Endodermal cell (in vitro differentiated cells): ENCODE data around the gene TPRG1L. TPM values are rescaled to one million over a fixed set of nuclear protein-coding genes. Genes with fewer than 3 reads are reported as not detected.

Source experiments
- DNase-seq: peaks from one replicate; pipeline ENCODE4 v3.0.0-alpha.2; 2017
- H3K27ac ChIP-seq: 2 replicates; pipeline ENCODE4 v1.5.1; 2013; ENCODE audit warnings: mild to moderate bottlenecking, low read depth, low read length, moderate library complexity
- H3K27me3 ChIP-seq: 2 replicates; pipeline ENCODE4 v1.6.1; 2013; ENCODE audit warnings: mild to moderate bottlenecking, low read length, moderate library complexity; ENCODE audit not compliant: insufficient read depth, control insufficient read depth, poor library complexity, severe bottlenecking
- H3K36me3 ChIP-seq: 2 replicates; pipeline ENCODE4 v1.7.0; 2013; ENCODE audit warnings: mild to moderate bottlenecking, low read length, moderate library complexity; ENCODE audit not compliant: control insufficient read depth, insufficient read depth
- H3K4me1 ChIP-seq: one replicate; pipeline ENCODE4 v1.7.0; 2013; ENCODE audit warnings: low read length; ENCODE audit not compliant: control insufficient read depth, insufficient read depth
- H3K4me3 ChIP-seq: 2 replicates; pipeline ENCODE4 v1.5.1; 2013; ENCODE audit warnings: mild to moderate bottlenecking, low read length, moderate library complexity
- H3K9ac ChIP-seq: 2 replicates; pipeline ENCODE4 v1.6.1; 2013; ENCODE audit warnings: mild to moderate bottlenecking, low read length, moderate library complexity; ENCODE audit not compliant: poor library complexity, severe bottlenecking; ENCODE audit errors: extremely low read depth
- H3K9me3 ChIP-seq: 2 replicates; pipeline ENCODE4 v1.6.1; 2013; ENCODE audit warnings: mild to moderate bottlenecking, low read length, moderate library complexity; ENCODE audit not compliant: control insufficient read depth
- H3K27ac Mint-ChIP-seq: 2 replicates; pipeline ENCODE4 v1.8.0; 2020; ENCODE audit warnings: mixed read lengths
- H3K27me3 Mint-ChIP-seq: 2 replicates; pipeline ENCODE4 v1.8.0; 2021; ENCODE audit warnings: mild to moderate bottlenecking, mixed read lengths; ENCODE audit not compliant: insufficient read depth
- H3K36me3 Mint-ChIP-seq: 2 replicates; pipeline ENCODE4 v1.8.0; 2020; ENCODE audit warnings: low read depth, mixed read lengths
- H3K4me1 Mint-ChIP-seq: 2 replicates; pipeline ENCODE4 v1.8.0; 2020; ENCODE audit warnings: mixed read lengths
- H3K4me3 Mint-ChIP-seq: 2 replicates; pipeline ENCODE4 v1.8.0; 2020; ENCODE audit warnings: mild to moderate bottlenecking, moderate library complexity, mixed read lengths
- H3K9me3 Mint-ChIP-seq: 2 replicates; pipeline ENCODE4 v1.8.0; 2020; ENCODE audit warnings: mild to moderate bottlenecking, mixed read lengths
- WGBS, 2 experiments: methylation state at CpG; one replicate each; pipeline versions ENCODE4 v1.1.5 to v1.1.7; 2013; ENCODE audit warnings: missing lambda C conversion rate in 2 of 2, mixed read lengths in 1 of 2; ENCODE audit not compliant: insufficient coverage in 1 of 2, insufficient read length in 1 of 2; 5-methylcytosine and 5-hydroxymethylcytosine counted together
- total RNA-seq, 2 donors: library from RNA; stranded (reverse); fragmentation: NEBNext Ultra II Directional in 1 of 2; extraction: Animal tissue kit (Norgen Biotek cat#: 25700) in 1 of 2; gene quantifications; 2 replicates in 1 of 2; 3 replicates in 1 of 2; pipeline ENCODE4 v1.2.1, GENCODE V29; 2021
- TF ChIP-seq, protein P1 (sequence below): fragments of 200-600 bp; sonication (generic); conservative IDR thresholded peaks from 2 replicates; pipeline ENCODE4 v1.5.0; 2021; ENCODE audit warnings: antibody characterized with exemption, mild to moderate bottlenecking

TPRG1L gene
- total RNA-seq, 2 donors from 2014 or later = 50.4 to 56.4 TPM

- H3K27ac Mint-ChIP-seq = peak overlapping the region; percentile 76
- Histone ChIP-seq H3K9me3 (no peaks in the 10 kb centered on the region), H3K27ac (no peak overlapping the region), H3K27me3 (no peaks in the 10 kb centered on the region), H3K36me3 (peaks cover 50% of the 10 kb centered on the region), H3K4me1 (peaks cover 6% of the 10 kb centered on the region), H3K9ac (peak overlapping the region; percentile 64), H3K4me3 (peak overlapping the region; percentile 81)
- 3 to 8% methylated on average over 25 to 64 of the region's 71 CpGs for WGBS, 2 experiments
- peaks cover 29% of the 10 kb centered on the region for H3K36me3 Mint-ChIP-seq
- TF ChIP-seq, protein P1, sequence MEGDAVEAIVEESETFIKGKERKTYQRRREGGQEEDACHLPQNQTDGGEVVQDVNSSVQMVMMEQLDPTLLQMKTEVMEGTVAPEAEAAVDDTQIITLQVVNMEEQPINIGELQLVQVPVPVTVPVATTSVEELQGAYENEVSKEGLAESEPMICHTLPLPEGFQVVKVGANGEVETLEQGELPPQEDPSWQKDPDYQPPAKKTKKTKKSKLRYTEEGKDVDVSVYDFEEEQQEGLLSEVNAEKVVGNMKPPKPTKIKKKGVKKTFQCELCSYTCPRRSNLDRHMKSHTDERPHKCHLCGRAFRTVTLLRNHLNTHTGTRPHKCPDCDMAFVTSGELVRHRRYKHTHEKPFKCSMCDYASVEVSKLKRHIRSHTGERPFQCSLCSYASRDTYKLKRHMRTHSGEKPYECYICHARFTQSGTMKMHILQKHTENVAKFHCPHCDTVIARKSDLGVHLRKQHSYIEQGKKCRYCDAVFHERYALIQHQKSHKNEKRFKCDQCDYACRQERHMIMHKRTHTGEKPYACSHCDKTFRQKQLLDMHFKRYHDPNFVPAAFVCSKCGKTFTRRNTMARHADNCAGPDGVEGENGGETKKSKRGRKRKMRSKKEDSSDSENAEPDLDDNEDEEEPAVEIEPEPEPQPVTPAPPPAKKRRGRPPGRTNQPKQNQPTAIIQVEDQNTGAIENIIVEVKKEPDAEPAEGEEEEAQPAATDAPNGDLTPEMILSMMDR = no peak
- H3K4me1 Mint-ChIP-seq = peaks cover 10% of the 10 kb centered on the region
- H3K9me3 Mint-ChIP-seq = no peaks in the 10 kb centered on the region
- no peaks in the 10 kb centered on the region for H3K27me3 Mint-ChIP-seq
- peak; percentile 75 for DNase-seq
- H3K4me3 Mint-ChIP-seq = peak overlapping the region; percentile 87
Observed at GRCh38 chr1:3625151-3625907, 514 bp downstream of the TPRG1L start.

DNA sequence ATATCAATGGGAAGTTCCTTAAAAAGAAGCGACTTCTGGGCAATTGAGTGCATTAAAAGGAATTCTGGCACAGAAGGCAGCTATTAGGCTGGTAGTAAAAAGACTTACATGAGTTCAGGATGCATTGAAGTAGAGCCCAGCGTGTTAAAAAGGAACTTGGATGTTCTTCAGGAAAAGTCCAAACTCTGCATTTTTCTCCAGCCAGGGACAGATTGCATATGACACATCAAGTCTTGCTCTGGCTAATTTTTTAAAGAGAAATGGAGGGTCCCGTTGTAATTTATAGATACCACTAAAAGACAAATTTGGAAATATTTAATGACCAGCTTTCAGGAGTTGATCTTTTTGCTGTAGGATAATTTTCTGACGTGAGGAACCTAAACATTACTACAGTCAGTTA, 1.2 kb downstream of the TPRG1L start:
- Histone ChIP-seq H3K9me3 (no peaks in the 10 kb centered on the region), H3K36me3 (peaks cover 50% of the 10 kb centered on the region), H3K27ac (no peak overlapping the region), H3K27me3 (no peaks in the 10 kb centered on the region), H3K4me1 (peaks cover 6% of the 10 kb centered on the region), H3K9ac (peak overlapping the region; percentile 64), H3K4me3 (peak overlapping the region; percentile 81)
- H3K4me3 Mint-ChIP-seq = peak overlapping the region; percentile 87
- 87 to 95% methylated on average over 3 to 4 of the region's 4 CpGs for WGBS, 2 experiments
- peaks cover 29% of the 10 kb centered on the region for H3K36me3 Mint-ChIP-seq
- no peak for DNase-seq
- TF ChIP-seq, protein P1 = no peak
- no peak overlapping the region for H3K27ac Mint-ChIP-seq
- no peaks in the 10 kb centered on the region for H3K9me3 Mint-ChIP-seq
- no peaks in the 10 kb centered on the region for H3K27me3 Mint-ChIP-seq
- H3K4me1 Mint-ChIP-seq = peaks cover 10% of the 10 kb centered on the region

- no peaks in the 10 kb centered on the region for H3K9me3 ChIP-seq
- 96 to 99% methylated on average over 20 to 26 of the region's 26 CpGs for WGBS, 2 experiments
- Mint-ChIP-seq H3K4me1 (peaks cover 10% of the 10 kb centered on the region), H3K27me3 (no peaks in the 10 kb centered on the region), H3K27ac (no peak overlapping the region), H3K4me3 (no peak overlapping the region), H3K36me3 (peaks cover 31% of the 10 kb centered on the region), H3K9me3 (no peaks in the 10 kb centered on the region)
- no peak overlapping the region for H3K27ac ChIP-seq
- no peak overlapping the region for H3K9ac ChIP-seq
- H3K36me3 ChIP-seq = peaks cover 45% of the 10 kb centered on the region
- DNase-seq = no peak
- peaks cover 6% of the 10 kb centered on the region for H3K4me1 ChIP-seq
- TF ChIP-seq, protein P1 = no peak
- H3K27me3 ChIP-seq = no peaks in the 10 kb centered on the region
- H3K4me3 ChIP-seq = no peak overlapping the region
Observed at GRCh38 chr1:3627515-3628253, 2.9 kb downstream of the TPRG1L start.
